ENCODE results near the gene EDAR. TPM values are rescaled to one million over a fixed set of nuclear protein-coding genes. Genes with fewer than 3 reads are reported as not detected.

The EDAR gene
- total and polyA plus RNA-seq, 10 of the 15 experiments (the other 5 are each of a cell fraction or from before 2014, with no cell fraction given) = 0.04 TPM; not detected in 9

GRCh38 chr2:108969856-108970255 is 19.2 kb downstream of the EDAR start:
- ChIA-PET POLR2A (interaction anchor here (0.5 to 0.6 kb wide), 2 partner anchors 494 to 678 kb away, joined by 3 to 6 read pairs; no protein-coding TSS in a partner anchor), CTCF (interaction anchor here (1.1 to 1.2 kb wide), 2 partner anchors 8 to 20 kb away, joined by 3 read pairs; no protein-coding TSS in a partner anchor), RAD21 (ENCODE audit: unreplicated experiment) (no interaction called here), SMC1A (ENCODE audit: uncharacterized antibody, unreplicated experiment) (no interaction called here)
- WGBS (ENCODE audit: insufficient coverage, insufficient replicate concordance, low lambda C conversion rate, missing lambda C conversion rate) = 13% methylated on average over 6 of the region's 6 CpGs
- intact Hi-C loops (cut with micrococcal nuclease; ENCODE audit: unreplicated experiment) (no loop called here), in situ Hi-C loops (cut with MboI) (no loop called here)
- TF ChIP-seq PAX8 (IDR thresholded peaks at IDR 0.05) = no peak
- DNase-seq (ENCODE audit: low read depth, low spot score) (no peak), FAIRE-seq (no peak), ATAC-seq (no peak)
- Histone ChIP-seq H3K36me3 (ENCODE audit: control insufficient read depth in 2 of 2, insufficient read depth in 2 of 2, low read length in 1 of 2) (no peaks in the 10 kb centered on the region), H4K20me1 (ENCODE audit: control insufficient read depth, insufficient read depth) (no peaks in the 10 kb centered on the region), H3K79me2 (ENCODE audit: control insufficient read depth, insufficient read depth, low read length) (no peaks in the 10 kb centered on the region), H3K4me3 (no peak overlapping the region), H3K27ac (ENCODE audit: control insufficient read depth, insufficient read depth) (no peak overlapping the region), H3K4me2 (ENCODE audit: control insufficient read depth, insufficient read depth) (no peak overlapping the region), H3K27me3 (replicated peaks in 1 of 2; ENCODE audit: control insufficient read depth in 2 of 2, insufficient read depth in 2 of 2, low read length in 1 of 2) (peaks cover 0 to 3% of the 10 kb centered on the region in 2 experiments; a peak in 1 of 4 replicates), H3K4me1 (ENCODE audit: control insufficient read depth, insufficient read depth, low read length) (no peaks in the 10 kb centered on the region), H3K9ac (ENCODE audit: control insufficient read depth, insufficient read depth, low read length) (no peak overlapping the region), H3K9me3 (replicated peaks; ENCODE audit: control insufficient read depth, insufficient read depth, low read length) (no peaks in the 10 kb centered on the region), H2AFZ (ENCODE audit: control insufficient read depth, low read depth, low read length) (no peak overlapping the region)
- BruUV-seq (replicated peaks) = no TSS peak

GRCh38 chr2:108968619-108969018 is 20.4 kb downstream of the EDAR start:
- CTCF ChIA-PET = interaction anchor here (0.6 to 1.2 kb wide), 2 partner anchors 21 to 102 kb away, joined by 3 read pairs; no protein-coding TSS in a partner anchor
- no peak for FAIRE-seq

More at GRCh38 chr2:108968619-108969018, 20.4 kb downstream of the EDAR start:
- 13% methylated on average over 4 of the region's 4 CpGs for WGBS (ENCODE audit: insufficient coverage, insufficient replicate concordance, low lambda C conversion rate, missing lambda C conversion rate)
- BruUV-seq (replicated peaks) = no TSS peak
- no peak for TF ChIP-seq CREM (IDR thresholded peaks at IDR 0.05; ENCODE audit: low read depth)
- TF ChIP-seq MTA2 (IDR thresholded peaks at IDR 0.05; ENCODE audit: low read depth) = no peak
- TF ChIP-seq MEF2B (IDR thresholded peaks at IDR 0.05; ENCODE audit: partially characterized antibody, poor library complexity, severe bottlenecking) = no peak
- TF ChIP-seq EGR1 (IDR thresholded peaks at IDR 0.05; ENCODE audit: borderline replicate concordance in 1 of 2, low read depth in 2 of 2, low read length in 2 of 2) = no peak
- TF ChIP-seq POLR2A (IDR thresholded peaks at IDR 0.05; ENCODE audit: low read depth, low read length) = no peak
- TF ChIP-seq RELA (IDR thresholded peaks at IDR 0.05; ENCODE audit: borderline replicate concordance, partially characterized antibody) = no peak
- TF ChIP-seq MAX (IDR thresholded peaks at IDR 0.05; ENCODE audit: low read depth, low read length) = no peak
- TF ChIP-seq IKZF2 (IDR thresholded peaks at IDR 0.05) = no peak
- TF ChIP-seq IKZF1 (conservative IDR thresholded peaks at IDR 0.05) = no peak
- TF ChIP-seq ETV6 (conservative IDR thresholded peaks at IDR 0.05 in 1 of 2, IDR thresholded peaks at IDR 0.05 in 1 of 2; ENCODE audit: borderline replicate concordance in 1 of 2, low read depth in 1 of 2) = no peak
- TF ChIP-seq HCFC1 (IDR thresholded peaks at IDR 0.05; ENCODE audit: low read length) = no peak
- TF ChIP-seq LARP7 (IDR thresholded peaks at IDR 0.05) = no peak
- no peak for TF ChIP-seq TARDBP (IDR thresholded peaks at IDR 0.05; ENCODE audit: borderline replicate concordance)
- TF ChIP-seq PAX8 (IDR thresholded peaks at IDR 0.05) = no peak
- TF ChIP-seq GATAD2B (conservative IDR thresholded peaks at IDR 0.05; ENCODE audit: low read depth) = no peak
- TF ChIP-seq USF1 (IDR thresholded peaks at IDR 0.05; ENCODE audit: borderline replicate concordance, extremely low read length, insufficient read depth, low read depth, low read length) = no peak
- DNase-seq (ENCODE audit: low read depth, low spot score) = no peak
- ChIA-PET RAD21 (ENCODE audit: unreplicated experiment) (no interaction called here), POLR2A (no interaction called here), SMC1A (ENCODE audit: uncharacterized antibody, unreplicated experiment) (interaction anchor here (1.2 kb wide), 1 partner anchor 17 kb away, joined by 4 read pairs; no protein-coding TSS in a partner anchor)
- H2AFZ ChIP-seq (ENCODE audit: control insufficient read depth, low read depth, low read length) = no peak overlapping the region
- no peaks in the 10 kb centered on the region for H3K36me3 ChIP-seq (ENCODE audit: control insufficient read depth in 2 of 2, insufficient read depth in 2 of 2, low read length in 1 of 2)
- H3K27ac ChIP-seq (ENCODE audit: control insufficient read depth, insufficient read depth) = no peak overlapping the region
- H3K4me1 ChIP-seq (ENCODE audit: control insufficient read depth, insufficient read depth, low read length) = no peaks in the 10 kb centered on the region
- H3K79me2 ChIP-seq (ENCODE audit: control insufficient read depth, insufficient read depth, low read length) = no peaks in the 10 kb centered on the region
- H3K4me2 ChIP-seq (ENCODE audit: control insufficient read depth, insufficient read depth) = no peak overlapping the region
- intact Hi-C loops (cut with micrococcal nuclease; ENCODE audit: unreplicated experiment) = no loop called here
- in situ Hi-C loops (cut with MboI) = no loop called here
- no peaks in the 10 kb centered on the region for H3K9me3 ChIP-seq (replicated peaks; ENCODE audit: control insufficient read depth, insufficient read depth, low read length)
- no peaks in the 10 kb centered on the region for H4K20me1 ChIP-seq (ENCODE audit: control insufficient read depth, insufficient read depth)
- peaks cover 0 to 3% of the 10 kb centered on the region in 2 experiments; a peak in 1 of 4 replicates for H3K27me3 ChIP-seq (replicated peaks in 1 of 2; ENCODE audit: control insufficient read depth in 2 of 2, insufficient read depth in 2 of 2, low read length in 1 of 2)
- H3K4me3 ChIP-seq = no peak overlapping the region
- no peak overlapping the region for H3K9ac ChIP-seq (ENCODE audit: control insufficient read depth, insufficient read depth, low read length)
- ATAC-seq = no peak
